Measurements from ENCODE around the gene ITGAX.

The ITGAX gene

DNA sequence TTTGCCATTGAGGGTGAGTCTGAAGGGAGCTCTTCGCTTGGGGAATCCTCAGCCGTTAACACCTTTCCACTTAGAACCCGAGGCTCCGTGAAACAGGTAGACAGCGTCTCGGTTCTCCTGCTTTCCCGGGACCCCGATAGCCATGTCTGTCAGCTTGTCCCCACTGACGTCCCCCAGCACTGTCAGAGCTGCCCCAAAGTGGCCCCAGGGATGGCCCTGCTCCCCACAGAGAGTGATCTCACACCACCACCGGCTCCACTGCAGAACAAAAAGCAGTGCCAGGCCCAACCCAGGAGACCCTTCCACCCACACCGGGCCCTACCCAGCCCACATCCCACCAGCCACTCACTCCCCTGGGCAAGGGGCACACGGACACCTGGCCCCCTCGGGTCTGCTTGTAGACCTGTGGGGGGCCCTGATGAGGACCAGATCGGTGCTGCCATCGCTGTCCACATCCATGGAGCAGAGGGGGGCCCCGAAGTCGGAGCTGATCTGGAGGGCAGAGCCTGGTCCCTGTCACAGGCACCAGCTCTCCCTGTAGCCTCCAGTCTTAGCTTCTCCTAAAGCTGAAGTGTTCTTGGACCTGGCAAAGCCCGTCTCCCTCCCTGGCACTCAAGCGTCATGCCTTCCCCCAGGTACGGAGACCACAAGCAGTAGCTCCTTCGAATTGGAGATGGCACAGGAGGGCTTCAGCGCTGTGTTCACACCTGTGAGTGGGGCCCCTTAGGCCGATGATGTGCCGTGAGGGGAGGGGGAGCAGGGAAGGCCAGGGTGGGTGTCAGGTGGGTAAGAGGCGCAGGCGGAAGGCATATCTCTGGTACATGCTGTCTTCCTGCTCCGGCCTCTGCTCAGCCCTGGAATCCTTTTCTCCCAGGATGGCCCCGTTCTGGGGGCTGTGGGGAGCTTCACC, 6.5 kb downstream of the ITGAX start:
- H3K9me3 ChIP-seq = no peaks in the 10 kb centered on the region
- no peaks in the 10 kb centered on the region for H3K36me3 ChIP-seq
- DNase-seq = no peak
- TF ChIP-seq CTCF (IDR thresholded peaks at IDR 0.05; ENCODE audit: low read depth, low read length) = no peak
- no peak overlapping the region for H3K4me3 ChIP-seq (ENCODE audit: low read depth, low read length)
- H3K4me1 ChIP-seq = no peaks in the 10 kb centered on the region
- no peaks in the 10 kb centered on the region for H3K27me3 ChIP-seq

- H3K27me3 ChIP-seq = no peaks in the 10 kb centered on the region
- TF ChIP-seq CTCF (IDR thresholded peaks at IDR 0.05; ENCODE audit: low read depth, low read length) = no peak
Observed at GRCh38 chr16:31362476-31363405, 7.8 kb downstream of the ITGAX start.

GRCh38 chr16:31363721-31364120, 8.7 kb downstream of the ITGAX start:
- Histone ChIP-seq H3K27me3 (no peaks in the 10 kb centered on the region), H3K4me3 (ENCODE audit: low read depth, low read length) (no peak overlapping the region), H3K36me3 (no peaks in the 10 kb centered on the region), H3K4me1 (no peaks in the 10 kb centered on the region), H3K9me3 (no peaks in the 10 kb centered on the region)
- no peak for TF ChIP-seq CTCF (IDR thresholded peaks at IDR 0.05; ENCODE audit: low read depth, low read length)
- DNase-seq = no peak

More at GRCh38 chr16:31362476-31363405, 7.8 kb downstream of the ITGAX start:
- DNase-seq = no peak
- Histone ChIP-seq H3K4me3 (ENCODE audit: low read depth, low read length) (no peak overlapping the region), H3K9me3 (no peaks in the 10 kb centered on the region), H3K4me1 (no peaks in the 10 kb centered on the region), H3K36me3 (no peaks in the 10 kb centered on the region)

- no peak overlapping the region for H3K4me3 ChIP-seq (ENCODE audit: low read depth, low read length)
- H3K9me3 ChIP-seq = no peaks in the 10 kb centered on the region
- H3K27me3 ChIP-seq = no peaks in the 10 kb centered on the region
- DNase-seq = no peak
- no peak for TF ChIP-seq CTCF (IDR thresholded peaks at IDR 0.05; ENCODE audit: low read depth, low read length)
- no peaks in the 10 kb centered on the region for H3K36me3 ChIP-seq
- no peaks in the 10 kb centered on the region for H3K4me1 ChIP-seq
Observed at GRCh38 chr16:31364421-31364820, 9.4 kb downstream of the ITGAX start.

GRCh38 chr16:31365131-31365865, 10.3 kb downstream of the ITGAX start:
- no peaks in the 10 kb centered on the region for H3K36me3 ChIP-seq
- H3K4me3 ChIP-seq (ENCODE audit: low read depth, low read length) = no peak overlapping the region
- H3K9me3 ChIP-seq = no peaks in the 10 kb centered on the region
- no peak for DNase-seq
- TF ChIP-seq CTCF (IDR thresholded peaks at IDR 0.05; ENCODE audit: low read depth, low read length) = no peak
- no peaks in the 10 kb centered on the region for H3K4me1 ChIP-seq
- no peaks in the 10 kb centered on the region for H3K27me3 ChIP-seq

All from BE2C (cell line).